ENCODE data around the gene DNAH12. TPM values are rescaled to one million over a fixed set of nuclear protein-coding genes. Genes with fewer than 3 reads are reported as not detected.
"Not testable (repeated sequence)": the region's sequence is repeated elsewhere in the genome, so short reads cannot be mapped to it uniquely, and the experiment has no call there.

DNAH12 gene
- total RNA-seq, 2 experiments from 2014 or later: 0.08 TPM; not detected in 1

DNA sequence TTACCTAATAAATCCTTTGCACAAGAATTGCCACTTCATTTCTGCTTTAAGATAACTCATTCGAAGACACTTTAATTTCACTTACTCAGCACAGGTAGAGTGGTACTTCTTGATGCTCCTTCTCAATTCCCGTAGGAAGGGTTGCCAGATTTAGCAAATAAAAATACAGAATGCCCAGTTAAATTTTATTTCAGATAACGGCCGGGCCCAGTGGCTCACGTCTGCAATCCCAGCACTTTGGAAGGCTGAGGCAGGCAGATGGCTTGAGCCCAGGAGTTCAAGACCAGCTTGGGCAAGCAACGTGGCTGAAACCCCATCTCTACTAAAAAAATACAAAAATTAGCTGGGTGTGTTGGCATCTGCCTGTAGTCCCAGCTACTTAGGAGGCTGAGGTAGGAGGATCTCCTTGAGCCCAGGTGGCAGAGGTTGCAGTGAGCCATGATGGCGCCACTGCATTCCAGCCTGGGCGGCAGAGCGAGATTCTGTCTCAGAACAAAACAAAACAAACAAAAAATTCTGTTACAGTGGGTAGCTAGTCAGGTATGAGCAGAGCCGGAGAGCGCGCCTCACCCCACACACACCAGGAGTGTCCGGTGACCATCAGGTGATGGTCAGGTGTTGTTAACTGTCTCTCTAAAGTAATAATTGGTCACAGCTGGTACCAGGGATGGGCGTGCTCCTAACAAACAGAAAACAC lies 92.8 kb downstream of the DNAH12 start:
- no peaks in the 10 kb centered on the region for H3K4me1 Mint-ChIP-seq
- no peak overlapping the region for H3K4me3 Mint-ChIP-seq
- peaks cover under 1% of the 10 kb centered on the region for H3K27me3 Mint-ChIP-seq
- no peaks in the 10 kb centered on the region for H3K9me3 Mint-ChIP-seq
- H3K36me3 Mint-ChIP-seq: no peaks in the 10 kb centered on the region
- DNase-seq: no peak
- H3K27ac Mint-ChIP-seq: no peak overlapping the region

DNA sequence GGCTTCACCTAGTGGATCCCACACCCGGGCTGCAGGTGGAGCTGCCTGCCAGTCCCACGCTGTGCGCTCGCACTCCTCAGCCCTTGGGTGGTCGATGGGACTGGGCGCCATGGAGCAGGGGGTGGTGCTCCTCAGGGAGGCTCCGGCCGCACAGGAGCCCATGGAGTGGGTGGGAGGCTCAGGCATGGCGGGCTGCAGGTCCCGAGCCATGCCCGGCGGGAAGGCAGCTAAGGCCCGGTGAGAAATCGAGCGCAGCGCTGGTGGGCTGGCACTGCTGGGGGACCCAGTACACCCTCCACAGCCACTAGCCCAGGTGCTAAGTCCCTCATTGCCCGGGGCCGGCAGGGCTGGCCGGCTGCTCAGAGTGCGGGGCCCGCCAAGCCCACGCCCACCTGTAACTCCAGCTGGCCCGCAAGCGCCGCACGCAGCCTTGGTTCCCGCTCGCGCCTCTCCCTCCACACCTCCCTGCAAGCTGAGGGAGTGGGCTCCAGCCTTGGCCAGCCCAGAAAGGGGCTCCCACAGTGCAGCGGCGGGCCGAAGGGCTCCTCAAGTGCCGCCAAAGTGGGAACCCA lies 94.8 kb downstream of the DNAH12 start:
- DNase-seq, H3K4me1 Mint-ChIP-seq, H3K36me3 Mint-ChIP-seq, H3K27me3 Mint-ChIP-seq, H3K9me3 Mint-ChIP-seq, H3K27ac Mint-ChIP-seq, H3K4me3 Mint-ChIP-seq: not testable (repeated sequence)

DNA sequence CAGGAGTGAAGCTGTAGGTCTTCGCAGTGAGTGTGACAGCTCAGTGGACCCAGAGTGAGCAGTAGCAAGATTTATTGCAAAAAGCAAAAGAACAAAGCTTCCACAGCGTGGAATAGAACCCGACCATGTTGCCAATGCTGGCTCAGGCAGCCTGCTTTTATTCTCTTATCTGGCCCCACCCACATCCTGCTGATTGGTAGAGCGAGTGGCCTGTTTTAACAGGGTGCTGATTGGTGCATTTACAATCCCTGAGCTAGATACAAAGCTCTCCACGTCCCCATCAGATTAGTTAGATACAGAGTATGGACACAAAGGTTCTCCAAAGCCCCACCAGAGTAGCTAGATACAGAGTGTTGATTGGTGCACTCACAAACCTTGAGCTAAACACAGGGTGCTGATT lies 95.7 kb downstream of the DNAH12 start:
- H3K4me1 Mint-ChIP-seq, H3K27ac Mint-ChIP-seq, H3K36me3 Mint-ChIP-seq, DNase-seq, H3K27me3 Mint-ChIP-seq, H3K4me3 Mint-ChIP-seq, H3K9me3 Mint-ChIP-seq: not testable (repeated sequence)

DNA sequence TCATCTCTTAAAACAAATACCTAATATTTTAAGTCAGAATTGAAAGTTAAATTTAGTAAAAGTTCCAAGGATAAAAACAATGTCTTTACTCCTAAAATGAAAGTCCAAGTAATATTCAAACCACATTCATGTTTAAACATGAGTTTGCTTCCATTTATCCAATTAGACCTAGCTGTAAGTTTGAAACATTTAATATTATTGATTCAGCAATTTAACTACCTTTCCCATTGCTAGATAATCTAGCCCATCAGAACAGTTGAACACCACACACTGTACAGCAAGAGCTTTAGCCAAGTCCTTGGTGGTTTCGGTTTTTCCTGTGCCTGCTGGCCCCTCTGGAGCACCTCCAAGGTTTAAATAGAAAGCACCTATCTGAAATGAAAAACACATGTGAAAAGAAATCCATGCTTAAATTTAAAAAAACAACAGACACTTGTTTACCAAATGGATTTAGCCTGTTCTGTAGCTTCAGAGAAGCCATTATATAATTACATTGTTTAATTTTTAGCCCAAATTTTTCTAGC lies 97.8 kb downstream of the DNAH12 start:
- H3K27me3 Mint-ChIP-seq: no peaks in the 10 kb centered on the region
- no peak overlapping the region for H3K4me3 Mint-ChIP-seq
- no peak for DNase-seq
- H3K4me1 Mint-ChIP-seq: no peaks in the 10 kb centered on the region
- no peak overlapping the region for H3K27ac Mint-ChIP-seq
- H3K36me3 Mint-ChIP-seq: no peaks in the 10 kb centered on the region
- H3K9me3 Mint-ChIP-seq: no peaks in the 10 kb centered on the region

DNA sequence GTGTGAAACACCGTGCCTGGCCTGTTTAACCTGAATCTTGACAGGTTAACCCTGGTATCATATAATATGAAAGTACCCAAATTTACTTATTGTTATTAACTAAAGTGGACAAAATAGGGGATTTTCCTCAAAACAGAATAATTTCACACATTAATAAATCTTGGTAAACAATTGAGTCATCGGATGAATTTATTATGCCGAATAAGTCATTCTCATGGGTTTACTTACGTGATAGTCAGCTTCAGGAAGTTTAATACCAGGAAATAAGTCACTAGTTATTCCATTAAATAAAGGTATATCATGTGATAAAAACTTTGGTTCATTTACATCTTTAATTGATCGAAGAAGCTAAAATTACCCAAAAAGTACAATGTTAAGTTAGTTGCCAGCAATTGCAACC lies 99.7 kb downstream of the DNAH12 start:
- no peaks in the 10 kb centered on the region for H3K9me3 Mint-ChIP-seq
- H3K27me3 Mint-ChIP-seq: peaks cover 6% of the 10 kb centered on the region
- no peak overlapping the region for H3K27ac Mint-ChIP-seq
- no peak overlapping the region for H3K4me3 Mint-ChIP-seq
- no peak for DNase-seq
- no peaks in the 10 kb centered on the region for H3K4me1 Mint-ChIP-seq
- H3K36me3 Mint-ChIP-seq: no peaks in the 10 kb centered on the region

DNA sequence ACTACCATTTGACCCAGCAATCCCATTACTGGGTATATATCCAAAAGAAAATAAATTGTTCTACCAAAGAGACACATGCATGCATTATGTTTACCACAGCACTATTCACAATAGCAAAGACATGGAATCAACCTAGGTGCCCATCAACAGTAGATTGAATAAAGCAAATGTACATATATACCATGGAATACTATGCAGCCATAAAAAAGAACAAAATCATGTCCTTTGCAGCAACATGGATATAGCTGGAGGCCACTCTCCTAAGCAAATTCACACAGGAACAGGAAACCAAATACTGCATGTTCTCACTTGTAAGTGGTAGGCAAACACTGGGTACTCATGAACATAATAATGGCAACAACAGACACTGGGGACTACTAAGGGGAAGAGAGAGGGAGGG lies 104.0 kb downstream of the DNAH12 start:
- H3K9me3 Mint-ChIP-seq, H3K27ac Mint-ChIP-seq, H3K36me3 Mint-ChIP-seq, DNase-seq, H3K4me3 Mint-ChIP-seq, H3K27me3 Mint-ChIP-seq, H3K4me1 Mint-ChIP-seq: not testable (repeated sequence)

DNA sequence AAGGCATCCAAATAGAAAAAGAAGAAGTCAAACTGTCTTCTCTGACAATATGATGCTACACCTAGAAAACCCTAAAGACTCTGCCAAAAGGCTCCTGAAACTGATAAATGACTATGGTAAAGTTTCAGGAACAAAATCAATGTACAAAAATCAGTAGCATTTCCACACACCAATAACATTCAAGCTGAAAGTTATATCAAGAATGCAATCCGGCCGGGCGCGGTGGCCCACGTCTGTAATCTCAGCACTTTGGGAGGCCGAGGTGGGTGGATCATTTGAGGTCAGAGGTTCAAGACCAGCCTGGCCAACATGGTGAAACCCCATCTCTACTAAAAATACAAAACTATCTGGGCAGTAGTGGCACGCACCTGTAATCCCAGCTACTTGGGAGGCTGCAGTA lies 105.7 kb downstream of the DNAH12 start:
- not testable (repeated sequence) for H3K4me3 Mint-ChIP-seq, H3K27me3 Mint-ChIP-seq, H3K36me3 Mint-ChIP-seq, H3K27ac Mint-ChIP-seq, DNase-seq, H3K4me1 Mint-ChIP-seq, H3K9me3 Mint-ChIP-seq

DNA sequence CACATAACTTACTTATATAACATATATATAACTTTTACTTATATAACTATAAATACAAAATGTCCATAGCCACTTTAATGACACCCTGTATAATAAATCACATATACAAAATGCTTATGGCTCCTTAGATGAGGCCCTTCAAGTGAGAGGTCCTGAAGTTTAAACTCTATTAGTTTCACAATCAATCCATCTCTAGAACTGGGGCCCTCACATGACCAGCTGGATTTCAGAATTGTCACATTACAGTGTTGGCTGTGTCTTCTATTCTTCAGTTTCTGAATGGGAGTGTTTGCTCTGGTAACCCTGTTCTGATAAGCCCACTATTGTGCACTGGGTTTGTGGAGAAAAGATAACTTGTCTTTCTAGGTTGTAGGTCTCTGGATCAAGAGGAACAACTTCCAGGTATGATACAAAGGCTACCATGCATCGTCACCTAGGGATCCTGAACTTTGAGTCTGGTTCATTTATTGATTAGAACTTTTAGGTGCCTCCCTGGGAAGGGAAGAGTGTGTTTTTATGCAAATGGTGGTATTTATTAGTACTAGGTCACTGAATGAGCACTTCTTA lies 107.9 kb downstream of the DNAH12 start:
- DNase-seq: no peak
- Mint-ChIP-seq H3K4me3 (no peak overlapping the region), H3K27me3 (peaks cover 7% of the 10 kb centered on the region), H3K27ac (no peak overlapping the region), H3K4me1 (no peaks in the 10 kb centered on the region), H3K36me3 (no peaks in the 10 kb centered on the region), H3K9me3 (no peaks in the 10 kb centered on the region)

DNA sequence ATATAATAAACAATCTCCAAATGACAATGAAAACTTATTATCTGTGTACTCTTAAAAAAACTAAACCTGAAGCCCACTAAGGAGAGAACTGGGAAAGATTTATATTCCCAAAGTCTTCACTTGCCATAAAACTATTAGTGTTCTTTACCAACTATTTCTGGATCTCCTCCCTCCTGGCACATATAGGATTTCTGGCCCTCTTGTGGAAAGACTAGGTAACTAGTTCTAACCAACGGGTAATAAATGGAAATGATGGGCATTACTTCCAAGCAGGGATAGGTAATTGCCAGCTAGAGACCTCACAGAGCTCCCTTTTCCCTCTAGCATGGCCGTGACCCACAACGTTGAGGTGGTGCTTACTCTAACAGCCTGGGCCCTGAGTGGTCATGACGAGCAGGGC lies 110.1 kb downstream of the DNAH12 start:
- Mint-ChIP-seq H3K27ac (no peak overlapping the region), H3K9me3 (no peaks in the 10 kb centered on the region), H3K27me3 (no peaks in the 10 kb centered on the region), H3K4me3 (no peak overlapping the region), H3K4me1 (no peaks in the 10 kb centered on the region), H3K36me3 (no peaks in the 10 kb centered on the region)
- no peak for DNase-seq

DNA sequence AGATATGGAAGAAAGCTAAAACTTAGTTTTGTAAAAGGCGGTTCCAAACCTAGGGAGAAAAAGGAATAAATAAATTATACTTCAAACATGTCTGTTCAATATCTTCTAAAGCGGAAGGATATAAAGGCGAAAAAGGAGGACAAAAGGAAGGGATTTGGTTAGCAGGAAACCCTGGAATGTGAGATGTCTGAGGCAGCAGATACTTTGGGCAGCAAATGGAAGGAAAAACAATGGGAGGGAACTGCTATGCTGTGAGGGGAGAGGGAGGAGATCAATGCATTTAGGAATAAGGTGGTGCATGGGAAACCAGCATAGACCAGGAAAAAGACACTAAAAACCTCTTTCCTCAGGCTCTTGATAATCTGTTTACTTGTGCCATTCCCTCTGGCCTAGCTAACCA lies 120.8 kb downstream of the DNAH12 start:
- Mint-ChIP-seq H3K4me3 (no peak overlapping the region), H3K27ac (no peak overlapping the region), H3K36me3 (no peaks in the 10 kb centered on the region), H3K9me3 (no peaks in the 10 kb centered on the region), H3K27me3 (no peaks in the 10 kb centered on the region), H3K4me1 (no peaks in the 10 kb centered on the region)
- DNase-seq: no peak

DNA sequence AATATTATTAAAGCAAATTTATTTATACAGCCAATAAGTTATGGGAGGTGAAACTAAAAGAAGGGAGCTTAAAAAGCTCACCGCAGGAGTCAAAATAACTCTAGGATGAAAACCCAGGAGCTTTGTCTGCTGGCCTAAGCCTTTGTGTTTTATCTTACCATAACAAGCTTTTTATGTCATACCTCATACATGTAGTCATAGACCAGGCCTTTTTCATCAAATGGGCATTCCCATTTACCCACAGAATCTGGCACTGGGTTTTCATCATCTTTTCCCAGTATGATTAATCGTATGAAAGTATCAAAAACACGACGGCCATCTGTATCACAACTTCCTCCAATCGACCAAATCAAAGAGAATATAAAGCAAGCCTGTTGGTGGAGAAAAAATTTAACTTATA lies 122.8 kb downstream of the DNAH12 start:
- no peak for DNase-seq
- Mint-ChIP-seq H3K4me3 (no peak overlapping the region), H3K4me1 (no peaks in the 10 kb centered on the region), H3K27ac (no peak overlapping the region), H3K27me3 (no peaks in the 10 kb centered on the region), H3K36me3 (no peaks in the 10 kb centered on the region), H3K9me3 (no peaks in the 10 kb centered on the region)

DNA sequence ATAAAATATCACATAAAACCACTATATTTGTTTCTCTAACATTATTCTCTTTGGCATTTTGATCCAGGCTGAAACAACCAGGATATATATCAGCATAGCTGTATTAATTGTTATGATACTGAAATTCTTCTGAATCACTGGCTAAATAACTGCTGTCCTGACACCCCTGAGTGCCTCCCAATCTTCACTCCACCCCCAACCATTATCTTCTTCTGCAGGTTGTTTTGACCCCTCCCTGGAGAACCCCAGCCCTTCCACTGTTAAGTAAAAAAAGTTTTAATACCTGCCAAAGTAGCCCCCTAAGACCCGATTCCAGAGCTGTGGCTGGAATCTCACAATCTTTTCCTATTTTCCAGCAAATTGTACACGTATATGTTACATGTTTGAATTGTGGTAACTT lies 124.1 kb downstream of the DNAH12 start:
- Mint-ChIP-seq H3K9me3 (no peaks in the 10 kb centered on the region), H3K36me3 (no peaks in the 10 kb centered on the region), H3K27ac (no peak overlapping the region), H3K4me3 (no peak overlapping the region), H3K27me3 (no peaks in the 10 kb centered on the region), H3K4me1 (no peaks in the 10 kb centered on the region)
- no peak for DNase-seq

DNA sequence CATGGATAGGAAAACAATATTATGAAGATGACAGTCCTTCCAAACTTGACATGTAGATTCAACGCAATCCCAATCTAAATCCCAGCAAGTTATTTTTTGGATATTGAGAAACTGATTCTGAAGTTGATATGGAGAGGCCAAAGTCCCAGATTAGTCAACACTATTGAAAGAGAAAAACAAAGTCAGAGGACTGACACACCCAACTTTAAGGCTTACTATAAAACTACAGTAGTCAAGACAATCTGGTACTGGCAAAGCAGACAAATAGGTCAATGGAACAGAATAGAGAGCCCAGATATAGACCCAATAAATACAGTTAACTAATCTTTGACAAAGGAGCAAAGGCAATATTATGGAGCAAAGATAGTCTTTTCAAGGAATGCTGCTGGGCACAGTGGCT lies 132.4 kb downstream of the DNAH12 start:
- no peaks in the 10 kb centered on the region for H3K36me3 Mint-ChIP-seq
- peaks cover 6% of the 10 kb centered on the region for H3K4me1 Mint-ChIP-seq
- H3K9me3 Mint-ChIP-seq: no peaks in the 10 kb centered on the region
- H3K27me3 Mint-ChIP-seq: peaks cover 4% of the 10 kb centered on the region
- H3K27ac Mint-ChIP-seq: no peak overlapping the region
- H3K4me3 Mint-ChIP-seq: no peak overlapping the region
- DNase-seq: no peak

DNA sequence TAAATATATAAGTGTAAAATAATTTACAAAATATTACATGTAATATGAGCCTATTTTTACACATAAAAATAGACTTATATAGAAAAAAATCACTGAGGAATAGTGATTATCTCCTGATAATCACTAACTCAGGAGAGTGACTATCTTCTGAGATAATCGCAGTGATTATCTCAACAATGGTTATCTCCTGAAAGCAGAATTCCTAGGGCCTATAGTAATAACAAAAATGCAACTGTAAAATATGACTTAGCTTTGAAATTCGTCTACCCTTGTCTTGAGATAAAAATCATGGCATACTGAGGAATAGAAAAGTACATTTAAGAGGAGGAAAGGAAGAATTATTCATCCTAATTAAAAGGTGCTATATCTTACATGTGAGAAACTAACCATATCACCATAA lies 134.7 kb downstream of the DNAH12 start:
- H3K36me3 Mint-ChIP-seq: no peaks in the 10 kb centered on the region
- H3K4me3 Mint-ChIP-seq: no peak overlapping the region
- no peak for DNase-seq
- no peak overlapping the region for H3K27ac Mint-ChIP-seq
- H3K9me3 Mint-ChIP-seq: no peaks in the 10 kb centered on the region
- peaks cover 6% of the 10 kb centered on the region for H3K4me1 Mint-ChIP-seq
- peaks cover 7% of the 10 kb centered on the region for H3K27me3 Mint-ChIP-seq

DNA sequence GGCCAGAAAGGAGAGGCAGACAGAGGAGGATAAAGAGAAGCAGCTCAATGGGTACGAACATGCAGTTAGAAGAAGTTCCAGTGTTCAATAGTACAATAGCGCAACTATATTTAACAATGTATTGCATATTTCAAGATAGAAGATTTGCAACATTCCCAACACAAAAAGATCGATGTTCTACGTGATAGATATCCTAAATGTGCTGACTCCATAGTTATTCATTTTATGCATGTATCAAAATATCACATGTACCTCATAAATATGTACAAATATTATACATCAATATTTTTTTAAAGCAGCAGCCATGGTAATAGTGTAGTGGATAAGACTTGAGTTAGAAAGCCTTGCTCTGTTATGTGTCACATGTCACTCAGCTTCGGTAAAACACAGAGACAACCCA lies 141.5 kb downstream of the DNAH12 start:
- Mint-ChIP-seq H3K27ac (no peak overlapping the region), H3K9me3 (no peaks in the 10 kb centered on the region), H3K27me3 (peaks cover 3% of the 10 kb centered on the region), H3K4me1 (peaks cover 8% of the 10 kb centered on the region), H3K36me3 (no peaks in the 10 kb centered on the region), H3K4me3 (no peak overlapping the region)
- no peak for DNase-seq
